Keratinocyte (primary cell): Measurements from ENCODE around the gene ACBD7. TPM values are rescaled to one million over a fixed set of nuclear protein-coding genes. Genes with fewer than 3 reads are reported as not detected.

Experiments used
- DNase-seq: peaks from one replicate; pipeline ENCODE4 v3.0.0-alpha.2; 2011; ENCODE audit warnings: low read depth, missing footprints, low spot score
- FAIRE-seq: peaks from 2 replicates; lab custom pipeline; 2011; peaks lifted over from hg19 to GRCh38; lab: Jason Lieb, UNC
- H2AFZ ChIP-seq: 2 replicates; pipeline ENCODE4 v1.6.0; 2012; ENCODE audit warnings: low read length, control low read depth, inconsistent platforms; ENCODE audit not compliant: control insufficient read depth
- H3K27ac ChIP-seq: 2 replicates; pipeline ENCODE4 v1.5.1; 2011; ENCODE audit warnings: low read length; ENCODE audit not compliant: control insufficient read depth, insufficient read depth
- H3K27me3 ChIP-seq: 3 replicates; pipeline ENCODE4 v1.6.0; 2011; ENCODE audit warnings: low read length; ENCODE audit not compliant: control insufficient read depth, insufficient read depth; ENCODE audit errors: extremely low read depth
- H3K36me3 ChIP-seq, 2 experiments: 2 replicates in 1 of 2; 3 replicates in 1 of 2; pipeline ENCODE4 v1.5.1; 2011; ENCODE audit warnings: low read length in 2 of 2, mild to moderate bottlenecking in 1 of 2; ENCODE audit not compliant: control insufficient read depth in 2 of 2, insufficient read depth in 2 of 2; ENCODE audit errors: extremely low read depth in 1 of 2
- H3K4me1 ChIP-seq: 3 replicates; pipeline ENCODE4 v1.5.1; 2011; ENCODE audit warnings: low read length; ENCODE audit not compliant: control insufficient read depth, insufficient read depth; ENCODE audit errors: extremely low read depth
- H3K4me2 ChIP-seq: 3 replicates; pipeline ENCODE4 v1.6.0; 2011; ENCODE audit warnings: low read depth, low read length; ENCODE audit not compliant: control insufficient read depth, insufficient read depth; ENCODE audit errors: extremely low read depth
- H3K4me3 ChIP-seq, 3 experiments: fragments of 200-600 bp in 1 of 3; sonication (generic) in 1 of 3; 2 replicates in 2 of 3; 3 replicates in 1 of 3; pipeline ENCODE4 v1.5.1; 2011 to 2016; ENCODE audit warnings: low read length in 3 of 3, mild to moderate bottlenecking in 3 of 3, control low read depth in 2 of 3, inconsistent platforms in 1 of 3, low read depth in 1 of 3, mixed read lengths in 1 of 3, mixed run types in 1 of 3, moderate library complexity in 1 of 3; ENCODE audit not compliant: control insufficient read depth in 2 of 3, insufficient read depth in 2 of 3; ENCODE audit errors: extremely low read depth in 1 of 3
- H3K79me2 ChIP-seq: 2 replicates; pipeline ENCODE4 v1.6.0; 2012; ENCODE audit warnings: low read length; ENCODE audit not compliant: control insufficient read depth, insufficient read depth
- H3K9ac ChIP-seq: 3 replicates; pipeline ENCODE4 v1.6.0; 2011; ENCODE audit warnings: low read length; ENCODE audit not compliant: control insufficient read depth, insufficient read depth; ENCODE audit errors: extremely low read depth
- H3K9me1 ChIP-seq: 3 replicates; pipeline ENCODE4 v1.6.0; 2011; ENCODE audit warnings: low read length; ENCODE audit not compliant: control insufficient read depth, insufficient read depth; ENCODE audit errors: extremely low read depth
- H3K9me3 ChIP-seq: 2 replicates; pipeline ENCODE4 v1.5.1; 2012; ENCODE audit warnings: low read depth, low read length; ENCODE audit not compliant: control insufficient read depth
- H4K20me1 ChIP-seq: 3 replicates; pipeline ENCODE4 v1.6.0; 2011; ENCODE audit warnings: low read length; ENCODE audit not compliant: control insufficient read depth, insufficient read depth; ENCODE audit errors: extremely low read depth
- EZH2 ChIP-seq: IDR thresholded peaks from one replicate; pipeline ENCODE4 v1.6.1; 2012; ENCODE audit warnings: inconsistent platforms, mild to moderate bottlenecking, low read length, moderate library complexity
- dilution Hi-C: fragments of 300-500 bp; cut with MboI; formaldehyde crosslinking; loops from one replicate; pipeline ENCODE4 v1.7.0; 2020; ENCODE audit warnings: low sequenced_read_pairs; ENCODE audit not compliant: extremely low pct_ligation_motif_present
- polyA plus RNA-seq, 5 experiments: library from polyadenylated mRNA; depleted of rRNA in 3 of 5; stranded (reverse) in 3 of 5; stranded (forward) in 1 of 5; unstranded in 1 of 5; fragments of >200 nt; gene quantifications; 1 replicate in 1 of 5; 2 replicates in 3 of 5; 3 replicates in 1 of 5; pipeline versions ENCODE4 v1.2.1 to v1.2.3, GENCODE V29; 2011 to 2012; ENCODE audit warnings: missing spikeins in 2 of 5, low read depth in 1 of 5, low replicate concordance in 1 of 5
- TF ChIP-seq, protein P1 (sequence below), 3 experiments: IDR thresholded peaks in 1 of 3; conservative IDR thresholded peaks in 1 of 3; optimal IDR thresholded peaks in 1 of 3; 2 replicates in 2 of 3; 3 replicates in 1 of 3; pipeline versions ENCODE3 to v1.5.1; 2011; ENCODE audit warnings: low read length in 3 of 3, mild to moderate bottlenecking in 3 of 3, moderate library complexity in 2 of 3, control low read depth in 1 of 3, inconsistent platforms in 1 of 3; ENCODE audit not compliant: insufficient read depth in 2 of 3; ENCODE audit errors: extremely low read depth in 1 of 3

Gene ACBD7
- polyA plus RNA-seq, 1 donor (not counting 4 experiments of a cell fraction or from before 2014, with no cell fraction given): 0.20 TPM

DNA sequence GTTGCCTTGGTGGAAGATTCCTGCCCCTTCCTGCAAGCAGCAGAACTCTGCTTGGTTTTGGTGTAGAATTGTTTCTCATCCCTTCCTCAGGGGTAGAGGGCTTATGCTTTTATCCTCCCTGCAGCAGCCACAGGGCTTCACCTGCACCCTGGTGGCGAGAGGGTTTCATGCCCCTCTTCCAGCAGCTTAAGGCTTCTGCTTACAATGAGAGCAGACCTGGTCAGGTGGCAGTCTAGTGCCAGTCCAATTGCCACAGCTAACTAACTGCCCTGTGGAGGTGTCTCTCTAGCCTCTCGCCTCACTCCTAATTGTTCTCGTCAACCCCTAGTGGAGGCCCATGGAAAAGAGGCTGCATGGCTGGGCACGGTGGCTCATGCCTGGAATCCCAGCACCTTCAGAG lies 19.3 kb downstream of the ACBD7 start:
- no peaks in the 10 kb centered on the region for H3K9me1 ChIP-seq
- H3K36me3 ChIP-seq: no peaks in the 10 kb centered on the region
- dilution Hi-C loops: no loop called here
- no peak overlapping the region for H2AFZ ChIP-seq
- H3K9ac ChIP-seq: no peak overlapping the region
- TF ChIP-seq, protein P1, sequence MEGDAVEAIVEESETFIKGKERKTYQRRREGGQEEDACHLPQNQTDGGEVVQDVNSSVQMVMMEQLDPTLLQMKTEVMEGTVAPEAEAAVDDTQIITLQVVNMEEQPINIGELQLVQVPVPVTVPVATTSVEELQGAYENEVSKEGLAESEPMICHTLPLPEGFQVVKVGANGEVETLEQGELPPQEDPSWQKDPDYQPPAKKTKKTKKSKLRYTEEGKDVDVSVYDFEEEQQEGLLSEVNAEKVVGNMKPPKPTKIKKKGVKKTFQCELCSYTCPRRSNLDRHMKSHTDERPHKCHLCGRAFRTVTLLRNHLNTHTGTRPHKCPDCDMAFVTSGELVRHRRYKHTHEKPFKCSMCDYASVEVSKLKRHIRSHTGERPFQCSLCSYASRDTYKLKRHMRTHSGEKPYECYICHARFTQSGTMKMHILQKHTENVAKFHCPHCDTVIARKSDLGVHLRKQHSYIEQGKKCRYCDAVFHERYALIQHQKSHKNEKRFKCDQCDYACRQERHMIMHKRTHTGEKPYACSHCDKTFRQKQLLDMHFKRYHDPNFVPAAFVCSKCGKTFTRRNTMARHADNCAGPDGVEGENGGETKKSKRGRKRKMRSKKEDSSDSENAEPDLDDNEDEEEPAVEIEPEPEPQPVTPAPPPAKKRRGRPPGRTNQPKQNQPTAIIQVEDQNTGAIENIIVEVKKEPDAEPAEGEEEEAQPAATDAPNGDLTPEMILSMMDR (optimal IDR thresholded peaks at IDR 0.05 in 1 of 3, IDR thresholded peaks at IDR 0.05 in 1 of 3, conservative IDR thresholded peaks at IDR 0.05 in 1 of 3; ENCODE audit: extremely low read depth in 1 of 3, insufficient read depth in 2 of 3, low read length in 3 of 3): no peak
- no peak for TF ChIP-seq EZH2
- H3K4me3 ChIP-seq: no peak overlapping the region
- DNase-seq (no peak), FAIRE-seq (no peak)
- H3K9me3 ChIP-seq: no peaks in the 10 kb centered on the region
- H3K4me2 ChIP-seq: no peak overlapping the region
- no peaks in the 10 kb centered on the region for H4K20me1 ChIP-seq
- H3K27ac ChIP-seq: no peak overlapping the region
- no peaks in the 10 kb centered on the region for H3K79me2 ChIP-seq
- H3K27me3 ChIP-seq: no peaks in the 10 kb centered on the region
- no peaks in the 10 kb centered on the region for H3K4me1 ChIP-seq

DNA sequence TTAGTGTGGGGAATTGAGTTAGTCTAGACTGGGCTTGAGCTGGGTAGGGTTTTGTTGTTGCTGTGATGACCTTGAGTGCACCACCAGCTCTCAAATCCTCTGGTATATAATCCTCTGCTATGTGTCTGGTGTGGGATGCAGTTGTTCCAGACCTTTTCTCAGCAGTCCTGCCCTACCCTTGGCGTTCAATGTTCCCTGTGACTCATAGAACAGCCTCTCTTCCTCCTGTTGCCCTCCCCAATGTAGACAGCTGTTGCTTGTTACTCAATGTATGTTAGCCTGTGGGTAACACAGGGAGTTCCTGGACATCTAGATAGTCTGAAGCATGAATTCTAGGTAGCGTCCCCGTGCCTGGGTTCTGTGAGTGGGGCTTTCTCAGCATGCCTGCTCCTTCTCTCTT lies 19.8 kb downstream of the ACBD7 start:
- DNase-seq: no peak
- dilution Hi-C loops: no loop called here

More for the DNA sequence above, 19.8 kb downstream of the ACBD7 start:
- no peak overlapping the region for H3K9ac ChIP-seq
- no peak overlapping the region for H3K4me2 ChIP-seq
- FAIRE-seq: no peak
- H3K27ac ChIP-seq: no peak overlapping the region
- TF ChIP-seq, protein P1 (optimal IDR thresholded peaks at IDR 0.05 in 1 of 3, IDR thresholded peaks at IDR 0.05 in 1 of 3, conservative IDR thresholded peaks at IDR 0.05 in 1 of 3; ENCODE audit: extremely low read depth in 1 of 3, insufficient read depth in 2 of 3, low read length in 3 of 3): no peak
- TF ChIP-seq EZH2: no peak
- H3K79me2 ChIP-seq: no peaks in the 10 kb centered on the region
- no peaks in the 10 kb centered on the region for H4K20me1 ChIP-seq
- H2AFZ ChIP-seq: no peak overlapping the region
- no peaks in the 10 kb centered on the region for H3K36me3 ChIP-seq
- no peaks in the 10 kb centered on the region for H3K9me3 ChIP-seq
- no peaks in the 10 kb centered on the region for H3K4me1 ChIP-seq
- H3K9me1 ChIP-seq: no peaks in the 10 kb centered on the region
- H3K4me3 ChIP-seq: no peak overlapping the region
- H3K27me3 ChIP-seq: no peaks in the 10 kb centered on the region
